Stimulated activated CD8-positive, alpha-beta memory T cell treated with anti-CD3 and anti-CD28 coated beads, Interleukin-7, amount 100 ng/mL, for 4 hours (primary cell): Measurements from ENCODE around the gene SPG7.
"Not testable (repeated sequence)": the region's sequence is repeated elsewhere in the genome, so short reads cannot be mapped to it uniquely, and the experiment has no call there.

Experiments
- DNase-seq, 2 donors: peaks; one replicate each; pipeline ENCODE4 v3.0.0-alpha.2; 2020; ENCODE audit warnings: low read depth in 2 of 2

The SPG7 gene

DNA sequence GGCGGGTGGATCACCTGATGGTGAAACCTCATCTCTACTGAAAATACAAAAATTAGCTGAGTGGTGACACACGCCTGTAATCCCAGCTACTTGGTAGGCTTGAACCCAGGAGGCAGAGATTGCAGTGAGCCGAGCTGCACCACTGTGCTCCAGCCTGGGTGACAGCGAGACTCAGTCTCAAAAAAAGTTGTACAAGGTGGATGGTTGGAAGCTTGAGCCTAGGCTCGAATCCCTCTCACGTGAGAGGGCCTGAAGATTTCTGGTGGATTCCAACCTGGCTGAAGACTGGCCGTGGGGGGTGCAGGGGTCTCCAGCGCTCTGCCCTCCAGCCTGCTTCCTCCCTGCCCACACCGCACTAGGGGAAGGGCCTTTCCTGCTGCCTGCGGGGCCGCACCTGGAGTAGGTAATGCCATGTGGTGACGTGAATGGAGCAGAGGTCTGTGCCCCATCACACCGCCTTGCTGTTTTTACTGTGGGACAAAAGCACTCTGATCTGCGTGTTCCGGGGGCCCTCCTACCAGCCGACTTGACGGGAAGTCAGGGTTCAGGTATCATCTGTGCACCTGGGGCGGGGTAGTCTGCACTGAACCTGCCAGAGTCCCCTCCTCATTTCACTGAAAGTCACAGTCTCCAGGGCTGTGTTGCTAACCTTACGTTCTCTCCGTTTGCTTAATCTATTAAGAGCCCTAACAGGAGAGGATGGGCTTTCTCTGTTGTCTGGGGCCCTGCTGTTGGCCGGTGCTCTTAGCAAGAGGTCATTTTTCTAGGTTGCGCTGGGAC, 56.5 kb downstream of the SPG7 start:
- DNase-seq: no peak

DNA sequence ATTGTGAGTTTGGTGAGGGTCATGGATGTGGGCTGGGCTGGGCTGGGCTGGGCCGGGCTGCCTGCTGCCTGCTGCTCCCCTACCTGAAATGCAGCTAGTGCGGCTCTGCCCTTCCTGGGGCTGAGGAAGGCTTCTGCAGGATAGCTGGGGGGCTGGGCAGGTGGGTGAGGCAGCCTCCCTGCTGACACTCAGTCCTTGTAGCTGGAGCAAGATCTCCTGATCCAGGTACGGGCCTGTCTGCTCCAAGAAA, 57.0 kb downstream of the SPG7 start:
- DNase-seq: no peak

DNA sequence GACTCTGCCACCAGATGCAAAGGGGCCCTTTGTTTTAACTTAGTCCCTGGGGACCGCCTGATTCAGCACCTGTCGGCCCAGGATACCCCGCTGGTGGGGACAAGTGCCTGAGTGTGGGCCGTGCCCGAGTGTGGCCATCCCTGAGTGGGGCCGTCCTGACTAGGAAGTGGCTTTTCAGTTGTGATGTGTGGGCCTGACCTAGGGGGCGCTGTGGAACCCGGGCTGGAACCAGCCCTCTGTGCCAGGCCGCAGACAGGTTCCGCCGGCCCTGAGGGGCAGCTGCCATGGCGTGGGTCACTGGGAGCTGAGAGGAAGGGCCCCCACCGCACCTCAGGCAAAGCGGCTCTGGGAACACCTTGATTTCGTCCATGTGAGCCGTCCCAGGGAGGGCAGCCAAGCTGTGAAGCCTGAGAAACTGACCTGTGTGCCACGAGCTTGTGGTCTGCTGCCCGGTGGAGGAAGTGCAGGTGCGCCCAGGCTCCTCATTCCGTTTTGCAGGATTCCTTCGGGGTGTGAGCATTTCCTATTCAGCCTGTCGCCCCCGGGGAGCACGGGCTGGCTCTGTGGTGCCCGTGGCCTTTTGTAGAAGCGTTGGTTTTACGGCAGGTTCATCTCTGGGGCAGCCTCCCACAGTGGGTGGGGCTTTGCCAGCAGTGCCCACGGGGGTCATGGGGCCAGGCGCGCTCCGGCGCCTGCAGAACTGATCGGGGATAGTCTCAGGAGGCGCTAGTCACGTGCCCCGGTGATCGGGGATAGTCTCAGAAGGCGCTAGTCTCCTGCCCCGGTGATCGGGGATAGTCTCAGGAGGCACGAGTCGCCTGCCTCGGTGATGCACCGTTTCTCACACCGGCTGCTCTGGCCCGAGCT, 57.5 kb downstream of the SPG7 start:
- DNase-seq: peak in 1 of 2 donors; percentile 35

DNA sequence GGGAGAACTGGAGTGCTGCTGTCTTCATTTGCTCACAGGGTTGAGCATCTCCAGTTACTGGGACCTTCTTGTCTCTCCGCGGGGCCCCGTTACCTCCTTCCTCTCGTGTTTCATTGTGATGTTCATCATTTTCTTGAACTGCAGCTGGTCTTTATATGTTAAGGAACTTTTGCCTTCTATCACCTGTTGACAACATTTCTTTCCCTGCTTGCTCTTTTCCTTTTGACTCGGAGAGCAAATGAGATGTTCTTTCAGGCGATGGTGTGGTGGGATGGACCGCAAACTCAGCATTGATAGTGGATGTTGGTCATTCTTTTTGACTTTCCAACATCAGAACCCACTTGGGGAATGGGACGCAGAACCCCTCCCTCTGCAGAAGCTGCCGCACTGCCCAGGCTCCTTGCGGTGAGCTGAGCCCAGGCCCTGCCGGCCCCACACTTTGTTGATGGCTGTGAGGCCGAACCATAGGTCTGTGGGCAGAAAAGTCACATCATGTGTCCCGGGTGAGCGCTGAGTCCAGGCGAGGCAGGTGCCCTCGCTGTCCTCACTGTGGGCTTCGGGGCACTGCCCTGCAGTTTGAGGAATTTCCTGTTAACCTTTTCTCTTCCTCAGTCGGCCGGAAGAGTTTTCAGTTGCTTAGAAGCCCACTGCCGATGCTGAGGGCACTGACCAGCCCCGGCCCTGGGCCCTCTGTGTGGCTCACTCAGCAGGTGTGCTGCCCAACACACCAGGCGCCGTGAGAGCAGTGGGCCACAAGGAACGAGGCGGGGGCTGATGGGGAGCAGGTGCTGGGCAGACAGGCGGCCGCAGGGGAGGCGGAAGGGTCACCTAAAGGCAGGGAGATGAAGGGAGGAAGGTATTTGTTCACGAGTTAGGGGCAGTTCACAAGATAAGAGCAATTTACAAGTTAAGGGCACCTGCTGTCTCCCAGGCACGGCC, 59.7 kb downstream of the SPG7 start:
- DNase-seq: no peak

DNA sequence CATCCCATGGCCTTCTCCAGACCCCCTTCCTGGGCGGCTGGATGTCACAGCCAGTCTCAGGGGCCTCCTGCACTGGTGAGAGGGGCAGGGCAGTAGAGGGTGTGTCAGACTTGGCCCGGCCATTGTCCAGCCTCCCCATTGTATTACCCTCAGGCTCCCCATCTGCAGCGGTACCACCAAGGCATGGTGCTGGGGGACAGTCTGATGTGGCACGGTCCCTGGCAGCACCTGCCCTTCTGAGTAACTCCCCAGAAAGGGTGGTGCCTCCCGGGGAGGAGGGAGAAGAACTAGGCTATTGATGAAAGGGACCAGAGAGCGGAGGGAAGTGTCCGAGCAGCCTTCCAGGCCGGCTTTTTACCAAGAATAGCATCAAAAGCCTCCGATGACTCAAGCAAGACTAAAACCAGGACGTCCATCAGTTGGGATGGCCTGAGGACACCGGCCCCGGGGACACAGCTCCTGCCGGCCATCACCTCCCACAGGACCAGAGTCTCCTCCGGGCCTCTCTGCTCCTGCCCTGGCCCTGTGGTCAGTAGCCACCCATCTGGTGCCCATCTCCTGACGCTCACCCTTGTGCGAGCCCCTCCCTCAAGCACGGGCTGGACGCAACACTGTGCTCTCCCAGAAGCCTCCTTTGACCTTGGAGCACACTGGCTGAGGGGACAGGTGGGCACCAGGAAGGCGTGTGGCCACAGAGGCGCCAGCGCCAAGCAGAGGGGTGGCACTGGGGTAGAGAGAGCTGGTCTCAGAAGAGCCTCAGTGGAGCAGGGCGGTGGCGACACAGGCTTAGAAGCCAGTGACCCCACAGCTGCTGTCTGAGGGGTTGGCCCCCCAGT, 61.5 kb downstream of the SPG7 start:
- no peak for DNase-seq

DNA sequence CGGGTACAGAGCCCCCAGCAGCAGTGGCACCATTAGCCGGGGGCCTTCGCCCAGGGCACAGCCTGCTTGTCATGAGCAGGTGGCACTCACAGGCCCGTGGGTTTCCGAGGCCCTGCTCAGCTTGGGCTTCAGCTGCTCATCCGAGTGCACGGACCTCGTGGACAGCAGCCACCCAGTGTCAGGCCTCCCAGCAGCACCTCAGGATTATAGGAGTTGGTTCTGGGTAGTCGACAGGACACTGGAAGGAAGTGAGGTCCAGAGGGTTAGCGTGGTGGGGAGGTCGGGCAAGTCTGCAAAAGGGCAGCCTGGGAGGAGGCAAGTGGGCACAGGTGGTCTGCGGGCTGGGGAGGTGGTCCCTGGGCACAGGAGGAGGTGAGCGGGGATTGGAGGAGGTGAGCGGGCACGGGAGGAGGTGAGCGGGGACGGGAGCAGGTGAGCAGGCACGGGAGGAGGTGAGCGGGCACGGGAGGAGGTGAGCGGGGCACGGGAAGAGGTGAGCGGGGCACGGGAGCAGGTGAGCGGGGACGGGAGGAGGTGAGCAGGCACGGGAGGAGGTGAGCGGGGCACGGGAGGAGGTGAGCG, 62.2 kb downstream of the SPG7 start:
- DNase-seq: no peak

DNA sequence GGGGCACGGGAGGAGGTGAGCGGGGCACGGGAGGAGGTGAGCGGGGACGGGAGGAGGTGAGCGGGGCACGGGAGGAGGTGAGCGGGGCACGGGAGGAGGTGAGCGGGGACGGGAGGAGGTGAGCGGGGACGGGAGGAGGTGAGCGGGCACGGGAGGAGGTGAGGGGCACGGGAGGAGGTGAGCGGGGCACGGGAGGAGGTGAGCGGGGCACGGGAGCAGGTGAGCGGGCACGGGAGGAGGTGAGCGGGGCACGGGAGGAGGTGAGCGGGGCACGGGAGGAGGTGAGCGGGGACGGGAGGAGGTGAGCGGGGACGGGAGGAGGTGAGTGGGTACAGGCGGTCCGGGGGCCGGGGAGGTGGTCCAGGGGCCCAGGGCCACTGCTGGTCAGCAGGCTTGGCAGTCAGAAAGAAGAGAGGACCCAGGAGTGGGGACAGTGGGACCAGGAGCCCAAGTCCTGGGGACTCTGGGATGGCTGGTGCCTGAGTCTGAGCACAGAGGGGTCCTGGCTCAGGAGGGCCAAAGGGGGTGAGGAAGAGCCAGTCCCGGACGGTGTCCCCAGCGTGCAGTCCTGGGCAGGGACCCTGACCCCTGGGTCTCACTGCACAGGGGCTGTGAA, 62.9 kb downstream of the SPG7 start:
- not testable (repeated sequence) for DNase-seq

DNA sequence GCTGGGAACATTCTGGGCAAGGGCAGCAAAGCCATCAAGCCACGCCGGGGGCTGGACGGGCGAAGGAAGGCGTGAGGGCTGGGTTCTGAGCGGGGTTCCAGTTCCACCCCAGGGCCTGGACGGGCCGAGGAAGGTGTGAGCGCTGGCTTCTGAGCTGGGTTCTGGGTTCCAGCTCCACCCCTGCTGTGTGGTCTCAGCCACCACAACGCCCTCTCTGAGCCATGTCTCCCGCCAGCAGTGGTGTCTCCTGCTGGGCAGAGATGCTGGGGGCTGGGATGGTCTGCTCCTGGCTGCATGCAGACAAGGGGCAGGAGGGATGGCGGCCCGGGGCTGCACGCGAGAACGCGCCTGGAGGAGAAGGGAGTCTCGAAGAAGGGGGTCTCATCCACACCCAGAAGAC, 63.4 kb downstream of the SPG7 start:
- DNase-seq: no peak

DNA sequence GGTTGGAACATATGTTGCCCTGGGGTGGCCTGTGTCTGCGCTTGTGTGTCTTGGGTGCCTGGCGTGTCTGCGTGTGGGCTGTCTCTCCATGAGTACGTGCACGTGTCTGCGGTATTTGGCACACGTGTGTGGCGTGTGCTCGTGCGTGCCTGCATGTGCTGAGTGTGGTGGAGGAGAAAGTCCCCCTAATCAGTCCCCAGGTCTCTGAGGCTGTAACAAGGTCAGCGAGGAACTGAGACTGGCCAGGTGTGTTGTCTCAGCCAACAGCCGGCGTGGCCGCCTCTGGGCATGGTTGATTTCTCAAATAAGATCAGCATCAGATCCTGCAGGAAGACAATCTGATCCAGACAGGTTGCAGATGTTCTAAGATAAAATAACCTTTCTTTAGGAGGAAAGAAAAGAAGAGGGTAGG, 63.9 kb downstream of the SPG7 start:
- DNase-seq: no peak

DNA sequence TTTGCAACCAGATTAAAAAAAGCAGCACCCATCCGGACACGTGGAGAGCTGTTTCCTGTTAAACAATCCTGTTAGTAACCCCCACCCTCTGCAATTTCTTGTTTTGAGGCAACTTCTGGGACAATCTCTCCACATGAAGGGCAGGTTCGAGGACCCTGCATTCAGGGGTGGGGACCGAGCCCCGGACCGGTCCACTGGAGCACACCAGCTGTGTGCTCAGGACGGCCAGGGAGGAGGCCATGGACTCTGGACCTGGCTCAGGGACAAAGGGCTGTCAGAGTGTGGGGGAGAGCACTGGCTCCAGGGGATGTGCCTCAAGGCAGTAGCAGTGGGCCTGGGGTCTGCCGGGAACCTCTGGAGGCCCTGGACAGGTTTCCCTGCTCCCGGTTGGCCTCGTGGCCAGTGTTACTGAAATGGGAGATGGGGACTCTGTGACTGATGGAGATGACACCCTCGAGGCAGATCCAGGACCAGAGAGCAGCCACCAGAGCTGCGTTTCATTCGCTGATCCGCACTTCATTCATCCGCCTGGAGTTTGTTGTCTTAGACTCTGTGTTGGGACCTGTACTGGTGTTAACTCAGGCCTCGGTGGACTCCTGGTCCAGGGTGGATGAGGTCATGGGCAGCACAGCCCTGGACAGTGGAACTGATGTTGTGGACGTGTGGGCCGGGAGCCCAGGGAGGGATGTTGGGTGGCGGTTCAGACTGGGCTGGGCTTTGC, 64.4 kb downstream of the SPG7 start:
- DNase-seq: no peak

DNA sequence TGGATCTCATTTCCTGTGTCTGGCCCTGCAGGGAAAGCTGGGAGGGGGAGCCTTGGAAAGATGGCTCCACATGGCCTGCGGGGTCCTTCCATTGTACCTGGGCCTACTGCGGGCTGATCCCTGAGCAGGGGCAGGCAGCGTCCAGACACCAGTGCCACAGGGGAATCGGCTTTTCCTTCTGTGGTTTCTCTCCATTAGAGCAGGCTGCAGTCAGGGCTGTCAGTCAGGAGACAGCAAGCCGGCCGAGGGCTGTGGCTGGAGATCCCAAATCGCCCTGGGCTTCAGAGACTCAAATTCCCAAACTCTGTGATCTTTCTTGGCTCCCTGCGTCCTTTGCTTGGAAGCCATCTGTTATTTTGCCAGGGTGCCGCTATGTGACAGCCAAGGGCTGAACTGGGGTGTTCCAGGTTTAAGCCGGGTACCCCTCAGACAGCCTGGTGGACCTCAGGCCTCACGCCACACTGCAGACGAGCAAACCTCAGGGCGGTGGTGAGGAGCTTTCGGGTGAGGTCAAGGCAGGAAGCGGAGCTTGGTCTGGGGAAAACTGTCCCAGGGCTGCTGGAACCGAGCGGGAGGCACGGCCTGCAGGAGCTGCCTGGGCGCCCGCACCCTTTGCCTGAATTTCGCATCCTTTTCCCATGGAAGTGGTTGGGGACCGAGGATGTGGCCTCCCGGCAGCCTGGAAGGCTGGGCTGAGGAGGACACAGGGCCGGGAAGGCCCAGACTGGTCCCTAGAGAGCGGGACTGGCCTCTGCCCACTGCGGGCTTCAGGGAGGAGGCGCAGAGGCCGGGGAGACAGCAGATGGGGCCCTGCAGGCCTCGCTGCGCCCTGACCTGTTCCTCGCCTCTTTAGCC, 65.8 kb downstream of the SPG7 start:
- DNase-seq: no peak

DNA sequence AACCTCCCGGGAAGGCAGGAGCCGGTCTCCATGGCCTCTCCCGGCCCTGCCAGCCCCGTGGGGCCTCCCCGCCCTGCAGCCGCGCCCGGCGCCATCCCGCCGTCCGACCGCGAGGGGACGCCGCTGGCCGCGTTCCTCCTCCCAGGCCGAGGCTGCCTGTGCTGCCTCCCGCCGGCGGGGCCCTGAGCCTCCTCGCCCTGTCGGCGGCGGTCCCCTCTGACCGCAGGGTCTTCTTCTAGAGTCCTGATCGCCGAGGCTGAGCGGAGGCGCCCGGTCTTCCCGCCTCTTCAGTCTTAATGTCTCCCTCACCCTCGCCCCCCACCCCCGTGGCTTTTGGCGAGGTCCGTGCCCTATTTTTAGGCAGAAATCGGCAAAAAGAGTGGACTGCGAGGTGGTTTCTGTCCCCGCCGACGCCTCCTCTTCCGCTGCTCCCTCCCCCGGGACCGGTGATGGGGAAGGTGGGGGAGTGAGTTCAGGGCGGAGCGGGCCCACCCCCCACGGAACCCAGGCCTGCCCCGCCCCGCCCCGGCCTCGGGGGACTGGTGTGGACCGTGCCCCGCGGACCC, 66.6 kb downstream of the SPG7 start:
- peak in 1 of 2 donors; percentile 29 for DNase-seq

DNA sequence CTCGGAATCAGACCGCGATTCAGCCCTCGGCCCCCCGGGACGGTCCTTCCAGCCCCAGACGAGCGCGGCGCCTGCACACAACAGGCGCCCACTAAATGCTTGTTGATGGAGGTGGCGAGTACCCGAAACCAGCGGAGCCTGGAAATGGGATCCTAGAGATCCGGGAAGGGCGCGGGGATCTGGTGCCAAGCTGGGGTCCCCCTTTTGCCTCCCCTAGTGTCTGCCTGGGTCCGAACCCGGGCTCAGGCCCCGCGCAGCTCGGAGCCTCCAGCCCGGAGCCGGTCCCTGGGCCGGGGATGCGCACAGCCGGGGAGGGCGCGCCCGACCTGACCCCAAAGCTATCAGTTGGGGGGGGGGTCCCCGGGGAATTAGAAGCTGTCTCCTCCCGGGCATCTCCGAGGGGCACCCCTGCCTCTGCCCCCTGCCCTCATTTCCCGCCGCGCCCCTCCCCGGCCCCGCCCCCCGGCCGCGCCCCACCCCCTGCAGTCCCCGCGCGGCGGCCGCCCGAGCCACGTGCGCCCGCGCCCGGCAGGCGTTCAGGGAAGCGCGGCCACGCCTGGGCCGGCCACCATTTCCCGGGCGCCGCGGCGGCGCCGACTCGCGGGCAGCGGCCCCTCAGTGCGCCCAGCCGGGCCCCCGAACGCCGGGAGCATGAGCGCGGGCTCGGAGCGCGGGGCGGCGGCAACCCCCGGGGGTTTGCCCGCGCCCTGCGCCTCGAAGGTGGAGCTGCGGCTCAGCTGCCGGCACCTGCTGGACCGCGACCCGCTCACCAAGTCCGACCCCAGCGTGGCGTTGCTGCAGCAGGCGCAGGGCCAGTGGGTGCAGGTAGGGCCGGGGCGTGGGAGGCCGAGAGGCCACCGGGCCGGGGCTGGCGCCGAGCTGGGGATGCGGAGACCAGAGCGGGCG, 67.3 kb downstream of the SPG7 start, which contains the start of gene CPNE7:
CPNE7 (plus strand) TSS at position 512 of the 906 bp plus-strand sequence; CDS start at position 652, 140 bp downstream.
- DNase-seq: no peak

DNA sequence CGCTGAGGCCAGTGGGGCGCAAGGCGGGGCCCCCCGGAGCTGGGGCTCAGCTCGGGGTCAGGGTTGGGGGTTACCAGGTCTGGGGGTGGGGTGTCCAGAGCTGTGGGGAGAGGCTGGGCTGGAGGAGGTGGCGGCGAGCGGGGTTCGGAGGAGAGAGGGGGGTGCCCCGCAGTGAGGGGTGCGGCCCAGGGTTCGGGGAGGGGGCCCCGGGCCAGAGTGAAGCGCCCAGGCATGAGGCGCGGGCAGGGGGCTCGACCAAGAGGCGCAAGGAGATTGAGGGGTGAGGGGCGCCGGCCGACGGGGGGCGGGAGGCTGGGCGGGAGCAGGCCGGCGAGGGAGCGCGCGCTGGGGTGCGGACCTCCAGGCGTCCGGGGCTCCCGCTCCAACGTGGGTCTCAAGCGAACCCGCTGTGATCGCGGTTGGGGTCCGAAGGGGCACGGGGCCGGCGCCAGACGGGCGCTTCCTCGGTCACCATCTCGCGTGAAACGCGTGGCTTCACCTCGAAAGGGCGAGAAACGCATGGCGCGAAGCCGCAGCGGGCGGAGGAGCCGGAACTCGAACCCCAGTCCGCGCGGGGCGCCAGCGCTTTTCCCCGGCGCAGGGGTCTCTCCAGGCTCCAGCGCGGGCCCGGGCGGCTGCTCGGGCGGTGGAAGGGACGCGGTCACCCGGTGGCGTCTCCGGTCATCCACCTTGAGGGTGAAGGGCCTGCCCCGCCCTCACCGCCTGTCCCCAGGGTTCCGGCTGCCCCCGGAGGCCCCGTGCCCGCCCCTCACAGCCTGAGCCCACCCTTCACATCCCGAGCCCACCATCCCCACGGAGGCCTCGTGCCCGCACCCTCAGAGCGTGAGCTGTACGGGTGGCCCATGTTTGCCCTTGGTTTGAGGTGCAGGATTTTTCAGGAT, 68.2 kb downstream of the SPG7 start:
- DNase-seq: no peak

DNA sequence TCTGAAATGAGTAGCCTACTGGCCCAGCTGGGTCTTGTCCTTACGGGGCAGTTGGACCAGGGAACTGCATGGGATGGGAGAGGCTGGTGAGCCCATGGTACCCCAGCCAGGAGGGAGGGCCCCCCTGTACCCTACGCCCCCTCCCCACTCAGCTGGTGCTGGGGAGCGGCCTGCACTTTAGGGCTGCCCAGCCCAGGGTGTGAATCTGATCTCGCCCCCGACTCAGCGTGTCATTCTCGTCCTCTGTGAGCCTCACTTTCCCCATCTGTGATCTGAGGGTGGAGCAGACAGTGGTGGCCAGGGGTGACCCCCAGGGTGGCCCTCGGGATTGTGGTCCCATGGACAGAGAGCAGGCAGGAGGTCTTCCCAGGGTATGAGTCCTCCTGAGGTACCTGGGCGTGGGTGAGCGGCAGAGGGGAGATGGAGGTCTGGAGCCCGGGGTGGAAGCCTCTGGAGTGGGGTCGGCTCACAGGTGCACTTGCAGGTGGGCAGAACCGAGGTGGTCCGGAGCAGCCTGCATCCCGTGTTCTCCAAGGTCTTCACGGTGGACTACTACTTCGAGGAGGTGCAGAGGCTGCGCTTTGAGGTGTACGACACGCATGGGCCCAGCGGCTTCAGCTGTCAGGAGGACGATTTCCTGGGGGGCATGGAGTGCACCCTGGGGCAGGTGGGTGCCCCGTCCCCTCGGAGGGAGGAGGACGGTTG, 69.0 kb downstream of the SPG7 start:
- DNase-seq: no peak

DNA sequence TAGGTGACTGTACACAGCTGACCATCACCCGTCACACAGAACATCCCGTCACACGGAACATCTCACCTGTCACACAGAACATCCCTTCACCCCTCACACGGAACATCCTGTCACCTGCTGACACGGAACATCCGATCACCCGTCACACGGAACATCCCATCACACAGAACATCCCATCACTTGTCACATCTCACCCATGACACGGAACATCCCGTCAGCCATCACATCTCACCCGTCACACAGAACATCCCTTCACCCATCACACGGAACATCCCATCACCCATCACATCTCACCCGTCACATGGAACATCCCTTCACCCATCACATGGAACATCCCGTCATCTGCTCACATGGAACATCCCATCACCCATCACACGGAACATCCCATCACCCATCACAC, 71.1 kb downstream of the SPG7 start:
- no peak for DNase-seq
